22Rv1 (cell line): ENCODE results near the gene PDLIM3.

Source experiments
- CTCF ChIP-seq: fragments of 450-650 bp; IDR thresholded peaks from 2 replicates; pipeline ENCODE4 v1.5.1; 2017; ENCODE audit warnings: mild to moderate bottlenecking
- ZFX ChIP-seq: fragments of 450-650 bp; IDR thresholded peaks from 2 replicates; pipeline ENCODE4 v1.6.1; 2017; ENCODE audit warnings: antibody characterized with exemption, borderline replicate concordance

GRCh38 chr4:185468999-185469398 is 66.3 kb downstream of the PDLIM3 start:
- TF ChIP-seq CTCF (no peak), ZFX (no peak)
